GM19372 (cell line): ENCODE data around the gene OR52L1.

Experiments used
- ATAC-seq: cut with Tn5 transposase; IDR thresholded peaks from one replicate; pipeline ENCODE4 v1.9.1; 2021; ENCODE audit warnings: mild to moderate bottlenecking, low read depth, moderate library complexity; ENCODE audit not compliant: unreplicated experiment

Gene OR52L1

GRCh38 chr11:5941951-5942350, 44.8 kb downstream of the OR52L1 start, which contains the start of gene OR56A3:
TSS of gene OR56A3 (plus strand) at chr11:5942251. CDS start at chr11:5947347, 5,096 bp downstream.
- ATAC-seq = no peak

DNA sequence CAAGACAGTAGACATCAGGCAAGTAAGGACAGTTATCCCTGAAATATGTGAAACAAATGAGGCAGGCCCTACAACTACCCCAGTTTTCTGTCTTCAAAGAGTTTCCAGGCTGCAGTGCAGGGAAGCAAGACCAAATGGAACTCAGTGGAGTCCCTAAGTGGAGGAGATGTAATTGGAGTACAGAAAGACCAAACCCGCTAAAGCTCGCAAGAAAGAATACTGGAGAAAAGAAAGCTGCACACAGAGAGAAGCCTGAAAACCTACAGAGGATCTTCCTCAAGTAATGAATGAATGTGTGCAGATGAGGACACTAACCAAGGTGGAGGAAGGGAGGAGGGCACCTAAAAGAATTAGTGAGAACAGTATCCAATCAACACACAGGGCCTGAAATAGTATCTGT, 46.0 kb downstream of the OR52L1 start:
- ATAC-seq = no peak

DNA sequence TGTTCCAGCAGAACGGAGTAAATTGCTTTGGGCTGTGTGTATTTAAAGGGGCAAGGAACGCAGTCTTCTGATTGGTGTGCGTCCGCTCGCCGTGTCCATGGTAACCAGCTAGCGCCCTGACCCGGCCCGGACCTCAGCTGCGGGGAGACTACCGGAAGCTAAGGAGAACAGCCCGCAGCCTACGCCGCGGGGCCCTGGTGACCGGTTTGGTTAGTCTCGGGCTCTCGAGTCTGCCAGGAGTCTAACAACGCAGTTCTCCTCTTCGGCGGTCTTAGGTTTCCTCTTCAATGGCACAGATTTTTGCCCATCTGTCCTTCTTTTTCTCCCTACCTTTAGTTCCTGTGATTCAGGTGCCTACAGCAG, 48.2 kb downstream of the OR52L1 start:
- ATAC-seq = no peak

DNA sequence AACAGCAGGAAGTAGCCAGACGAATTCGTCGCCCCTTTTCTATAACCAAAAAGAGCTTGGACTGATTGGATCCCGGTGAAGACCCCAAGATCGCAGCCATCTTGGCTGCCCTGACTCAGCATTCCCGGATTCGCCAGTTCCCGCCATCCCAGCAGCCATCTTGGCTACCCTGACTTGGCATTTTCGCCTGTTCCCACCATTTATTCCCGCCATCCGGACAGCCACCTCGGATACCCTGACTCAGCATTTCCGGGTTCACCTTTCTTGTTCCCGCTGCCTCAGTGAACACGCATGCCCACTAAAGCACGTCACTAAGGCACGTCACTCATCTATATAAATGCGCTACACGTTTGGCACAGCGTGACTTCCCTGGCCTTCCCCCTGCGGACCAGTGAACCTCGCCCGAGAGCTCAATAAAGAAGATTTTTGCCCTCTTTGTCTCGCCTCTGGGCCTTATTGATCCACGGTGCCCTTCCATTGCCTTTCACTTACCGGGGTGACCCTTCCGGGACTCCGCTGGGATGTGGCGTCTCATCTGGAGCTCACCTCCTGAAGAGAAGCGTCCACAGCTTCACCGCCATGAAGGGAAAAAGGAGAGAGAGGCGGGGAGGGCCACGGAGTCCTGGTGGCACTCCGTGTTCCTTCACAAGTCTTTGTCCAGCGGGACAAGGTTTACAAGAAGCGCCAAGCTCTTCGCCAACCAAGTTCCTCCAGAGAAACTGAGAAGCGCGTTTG, 48.8 kb downstream of the OR52L1 start:
- ATAC-seq = no peak
